Calu3 (cell line): ENCODE results near the gene TRIM63. TPM values are rescaled to one million over a fixed set of nuclear protein-coding genes. Genes with fewer than 3 reads are reported as not detected.

ENCODE experiments used
- BruUV-seq: library from RNA; stranded (reverse); fragments of 400-500 nt; replicated peaks from 2 replicates; lab custom pipeline; 2021; lab: Mats Ljungman, UMichigan
- CTCF ChIA-PET: fragments of 300-600 bp; sonication (Branson Sonifier 250); formaldehyde crosslinking; loops from one replicate; lab custom pipeline; 2022; ENCODE audit warnings: antibody characterized with exemption; lab: Charles Lee
- DNase-seq: peaks from one replicate; pipeline ENCODE4 v3.0.0; 2022
- H3K27ac Mint-ChIP-seq: one replicate; pipeline ENCODE4 v1.8.0; 2022; ENCODE audit warnings: mixed read lengths; ENCODE audit not compliant: unreplicated experiment
- H3K27me3 Mint-ChIP-seq: one replicate; pipeline ENCODE4 v1.8.0; 2022; ENCODE audit warnings: mixed read lengths; ENCODE audit not compliant: unreplicated experiment
- H3K36me3 Mint-ChIP-seq: one replicate; pipeline ENCODE4 v1.8.0; 2022; ENCODE audit warnings: mild to moderate bottlenecking, moderate library complexity, mixed read lengths; ENCODE audit not compliant: insufficient read depth, unreplicated experiment
- H3K4me1 Mint-ChIP-seq: one replicate; pipeline ENCODE4 v1.8.0; 2022; ENCODE audit warnings: mild to moderate bottlenecking, low read depth, mixed read lengths; ENCODE audit not compliant: unreplicated experiment
- H3K4me3 Mint-ChIP-seq: one replicate; pipeline ENCODE4 v1.8.0; 2022; ENCODE audit warnings: mild to moderate bottlenecking, low read depth, moderate library complexity, mixed read lengths; ENCODE audit not compliant: unreplicated experiment
- H3K9me3 Mint-ChIP-seq: one replicate; pipeline ENCODE4 v1.8.0; 2022; ENCODE audit warnings: low read depth, mixed read lengths; ENCODE audit not compliant: unreplicated experiment
- intact Hi-C: fragments of 100-400 bp; cut with micrococcal nuclease; formaldehyde crosslinking; loops from one replicate; pipeline ENCODE4 v1.10.0; 2022; ENCODE audit not compliant: unreplicated experiment
- total RNA-seq: library from RNA; stranded (reverse); gene quantifications from 2 replicates; pipeline ENCODE4 v1.2.3, GENCODE V29; 2022
- TF ChIP-seq, protein P1 (sequence below): fragments of 200-600 bp; IDR thresholded peaks from one replicate; pipeline ENCODE4 v1.8.0; 2022; ENCODE audit warnings: antibody characterized with exemption; ENCODE audit not compliant: unreplicated experiment

Gene TRIM63
- total RNA-seq, 1 experiment from 2014 or later = not detected

DNA sequence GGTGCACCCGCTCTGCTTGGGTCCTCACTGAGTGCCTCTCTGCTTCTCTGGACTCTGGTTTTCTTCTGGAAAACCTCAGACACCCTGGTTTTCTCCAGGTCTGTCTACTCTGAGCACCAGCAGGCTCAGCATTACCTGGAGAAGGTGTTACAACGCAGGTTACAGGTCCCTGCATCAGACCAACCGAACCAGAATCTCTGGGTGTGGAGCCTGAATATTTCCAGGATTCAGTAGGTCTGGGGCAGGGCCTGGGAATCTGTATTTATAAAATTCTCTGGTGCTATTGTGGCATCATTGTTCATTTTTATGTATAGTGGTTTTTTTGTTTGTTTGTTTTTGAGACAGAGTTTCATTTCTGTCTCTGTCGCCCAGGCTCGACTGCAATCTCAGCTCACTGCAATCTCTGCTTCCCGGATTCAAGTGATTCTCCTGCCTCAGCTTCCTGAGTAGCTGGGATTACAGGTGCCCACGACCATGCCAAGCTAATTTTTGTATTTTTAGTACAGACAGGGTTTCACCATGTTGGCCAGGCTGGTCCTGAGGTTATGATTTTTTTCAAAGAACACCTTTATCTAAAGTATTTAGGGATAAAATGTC is 20.1 kb downstream of the TRIM63 start:
- H3K27ac Mint-ChIP-seq = no peak overlapping the region
- no TSS peak for BruUV-seq
- TF ChIP-seq, protein P1, sequence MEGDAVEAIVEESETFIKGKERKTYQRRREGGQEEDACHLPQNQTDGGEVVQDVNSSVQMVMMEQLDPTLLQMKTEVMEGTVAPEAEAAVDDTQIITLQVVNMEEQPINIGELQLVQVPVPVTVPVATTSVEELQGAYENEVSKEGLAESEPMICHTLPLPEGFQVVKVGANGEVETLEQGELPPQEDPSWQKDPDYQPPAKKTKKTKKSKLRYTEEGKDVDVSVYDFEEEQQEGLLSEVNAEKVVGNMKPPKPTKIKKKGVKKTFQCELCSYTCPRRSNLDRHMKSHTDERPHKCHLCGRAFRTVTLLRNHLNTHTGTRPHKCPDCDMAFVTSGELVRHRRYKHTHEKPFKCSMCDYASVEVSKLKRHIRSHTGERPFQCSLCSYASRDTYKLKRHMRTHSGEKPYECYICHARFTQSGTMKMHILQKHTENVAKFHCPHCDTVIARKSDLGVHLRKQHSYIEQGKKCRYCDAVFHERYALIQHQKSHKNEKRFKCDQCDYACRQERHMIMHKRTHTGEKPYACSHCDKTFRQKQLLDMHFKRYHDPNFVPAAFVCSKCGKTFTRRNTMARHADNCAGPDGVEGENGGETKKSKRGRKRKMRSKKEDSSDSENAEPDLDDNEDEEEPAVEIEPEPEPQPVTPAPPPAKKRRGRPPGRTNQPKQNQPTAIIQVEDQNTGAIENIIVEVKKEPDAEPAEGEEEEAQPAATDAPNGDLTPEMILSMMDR = no peak
- no peaks in the 10 kb centered on the region for H3K4me1 Mint-ChIP-seq
- DNase-seq = no peak
- no peak overlapping the region for H3K4me3 Mint-ChIP-seq
- H3K27me3 Mint-ChIP-seq = peaks cover 56% of the 10 kb centered on the region
- CTCF ChIA-PET = no interaction called here
- no peaks in the 10 kb centered on the region for H3K36me3 Mint-ChIP-seq
- H3K9me3 Mint-ChIP-seq = no peaks in the 10 kb centered on the region
- intact Hi-C loops = no loop called here

DNA sequence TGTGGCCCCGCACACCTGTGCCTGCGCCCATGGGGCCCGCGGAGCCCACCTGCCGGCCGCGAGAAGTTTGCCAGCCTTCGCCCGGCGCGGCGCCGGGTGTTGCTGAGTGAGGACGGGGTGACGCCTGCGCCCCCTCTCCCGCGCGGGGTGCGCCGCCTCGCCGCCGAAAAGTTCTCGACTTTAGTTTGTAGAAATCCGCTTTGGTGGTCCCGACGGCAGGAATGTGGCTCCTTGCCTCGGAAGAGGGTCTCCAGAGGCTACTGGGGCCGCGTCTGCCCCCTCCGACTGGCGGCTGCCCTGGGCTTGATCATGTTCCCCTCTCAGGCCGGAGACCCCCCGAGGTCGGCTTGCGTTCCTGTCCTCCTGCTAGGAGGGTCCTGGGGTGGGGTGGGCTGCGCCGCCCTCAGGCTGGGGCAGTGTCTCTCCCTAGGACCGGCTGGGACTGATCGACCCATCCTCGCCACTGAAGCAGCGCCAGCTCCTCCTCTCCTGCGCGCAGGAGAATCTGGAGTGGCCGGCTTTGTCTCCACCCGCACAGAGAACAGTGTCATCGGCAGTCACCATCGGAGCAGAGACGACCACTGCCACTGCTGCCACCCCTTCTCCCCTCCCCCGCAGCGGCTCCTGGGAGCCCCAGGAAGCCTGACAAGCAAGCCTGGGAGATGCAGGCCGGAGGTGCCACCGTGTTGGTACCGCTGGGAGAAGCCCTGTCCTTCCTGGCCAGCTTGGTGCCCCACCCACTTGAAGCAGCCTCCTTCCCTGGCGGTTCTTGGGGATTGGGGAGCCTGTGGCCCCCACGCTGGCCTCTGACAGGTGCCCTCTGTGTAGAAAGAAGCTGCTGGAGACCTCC is 21.0 kb downstream of the TRIM63 start:
- no TSS peak for BruUV-seq
- Mint-ChIP-seq H3K4me3 (peak overlapping the region; percentile 54), H3K36me3 (no peaks in the 10 kb centered on the region), H3K27ac (no peak overlapping the region), H3K9me3 (no peaks in the 10 kb centered on the region), H3K27me3 (peaks cover 56% of the 10 kb centered on the region), H3K4me1 (no peaks in the 10 kb centered on the region)
- TF ChIP-seq, protein P1 = no peak
- intact Hi-C loops = no loop called here
- no peak for DNase-seq
- CTCF ChIA-PET = interaction anchor here (1.0 kb wide), 1 partner anchor 10 kb away, joined by 4 read pairs; no protein-coding TSS in a partner anchor

DNA sequence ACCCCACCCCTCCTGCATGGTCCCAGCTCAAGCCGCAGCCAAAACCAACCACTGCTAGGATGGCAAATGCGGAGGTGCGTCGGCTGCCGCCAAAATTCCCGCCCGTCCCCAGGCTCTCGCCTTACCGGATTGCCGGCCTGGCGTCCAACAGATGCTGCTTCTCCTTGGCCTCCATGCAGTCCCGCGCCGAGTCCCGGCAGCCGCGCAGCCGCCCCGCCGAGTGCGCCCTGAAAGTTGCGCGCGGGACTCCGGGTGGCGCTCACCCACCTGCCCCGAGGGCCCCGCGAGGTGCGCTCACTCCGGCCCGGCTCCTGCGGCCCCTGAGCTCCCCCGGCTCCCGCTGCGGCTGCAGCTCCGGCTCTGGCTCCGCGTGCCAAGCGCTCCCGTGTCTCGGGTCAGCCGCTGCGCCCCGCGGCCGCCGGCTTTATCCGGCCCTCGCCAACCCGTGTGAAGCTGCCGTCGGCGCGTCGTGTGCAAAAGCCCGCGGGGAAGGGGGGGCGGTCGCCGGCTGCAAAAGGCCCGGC is 21.6 kb downstream of the TRIM63 start, which contains the start of gene SLC30A2:
SLC30A2 (minus strand) TSS at position 397 of the 524 bp plus-strand sequence; CDS start at position 175, 222 bp downstream.
- CTCF ChIA-PET = interaction anchor here (1.0 kb wide), 1 partner anchor 9 kb away, joined by 4 read pairs; no protein-coding TSS in a partner anchor
- no peaks in the 10 kb centered on the region for H3K9me3 Mint-ChIP-seq
- H3K27ac Mint-ChIP-seq = no peak within 1 kb of the TSS
- intact Hi-C loops = no loop called here
- H3K4me1 Mint-ChIP-seq = no peaks in the 10 kb centered on the region
- peaks cover 49% of the 10 kb centered on the region for H3K27me3 Mint-ChIP-seq
- TF ChIP-seq, protein P1 = no peak
- BruUV-seq = no TSS peak
- no peaks in the 10 kb centered on the region for H3K36me3 Mint-ChIP-seq
- H3K4me3 Mint-ChIP-seq = peak within 1 kb of the TSS; percentile 54
- peak; percentile 5 for DNase-seq

DNA sequence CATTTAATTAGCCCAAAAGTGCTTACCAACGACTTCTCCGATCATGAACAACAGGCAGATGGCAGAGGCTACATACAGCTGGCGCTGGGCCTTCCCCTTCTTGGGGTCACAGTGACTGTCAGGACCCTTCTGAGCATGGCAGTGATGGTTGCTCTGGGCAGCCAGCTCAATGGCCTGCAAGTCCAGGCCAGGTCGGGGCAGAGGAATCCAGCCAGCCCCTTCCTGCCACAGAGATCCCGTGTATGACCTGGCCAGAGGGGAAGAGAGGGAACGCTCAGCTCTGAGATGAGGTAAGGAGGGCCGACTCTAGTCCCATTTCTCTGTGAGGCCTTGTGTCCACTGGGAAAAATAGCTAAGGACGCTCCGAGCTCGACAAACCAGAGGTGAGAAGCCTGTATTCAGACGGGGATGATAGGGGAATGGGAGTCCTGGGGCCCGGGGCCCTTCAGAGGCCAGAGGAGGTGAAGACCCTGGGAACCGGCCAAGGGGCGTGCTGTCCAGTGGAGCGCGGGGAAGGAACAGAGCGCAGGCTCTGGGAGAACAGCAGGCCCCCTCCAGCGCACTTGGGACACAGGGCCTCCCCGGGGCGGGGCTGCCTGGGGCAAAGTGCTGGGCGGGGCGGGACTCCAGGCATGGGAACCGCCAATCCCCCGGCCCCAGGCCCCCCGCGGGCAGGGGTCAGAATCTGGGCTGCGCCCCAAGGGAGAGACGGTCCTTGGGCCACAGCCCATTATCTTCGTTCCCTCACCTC is 22.3 kb downstream of the TRIM63 start:
- TF ChIP-seq, protein P1 = no peak
- H3K4me3 Mint-ChIP-seq = peak overlapping the region; percentile 54
- H3K36me3 Mint-ChIP-seq = no peaks in the 10 kb centered on the region
- intact Hi-C loops = no loop called here
- H3K27ac Mint-ChIP-seq = no peak overlapping the region
- peaks cover 43% of the 10 kb centered on the region for H3K27me3 Mint-ChIP-seq
- H3K4me1 Mint-ChIP-seq = no peaks in the 10 kb centered on the region
- DNase-seq = no peak
- no TSS peak for BruUV-seq
- CTCF ChIA-PET = no interaction called here
- no peaks in the 10 kb centered on the region for H3K9me3 Mint-ChIP-seq
